ENCODE results near the gene PSMA5.
A peak's percentile ranks its signal among the peaks of the same experiment; 100 is the strongest.
"Not testable (repeated sequence)": the region's sequence is repeated elsewhere in the genome, so short reads cannot be mapped to it uniquely, and the experiment has no call there.

The PSMA5 gene

GRCh38 chr1:109426281-109427170, at the start of gene PSMA5:
PSMA5 (minus strand) TSS chr1:109426448; CDS start chr1:109426330, 118 bp downstream.
- DNase-seq (ENCODE audit: low read depth): peak; percentile 93

- no peak for DNase-seq (ENCODE audit: low read depth)
Observed at GRCh38 chr1:109475261-109475660, 49.0 kb upstream of the PSMA5 start.

- DNase-seq (ENCODE audit: low read depth): no peak
Observed at GRCh38 chr1:109474697-109475096, 48.4 kb upstream of the PSMA5 start.

GRCh38 chr1:109473284-109474057, 47.2 kb upstream of the PSMA5 start:
- not testable (repeated sequence) for DNase-seq (ENCODE audit: low read depth)

GRCh38 chr1:109472779-109473178, 46.5 kb upstream of the PSMA5 start:
- DNase-seq (ENCODE audit: low read depth): no peak

- no peak for DNase-seq (ENCODE audit: low read depth)
Observed at GRCh38 chr1:109470245-109470644, 44.0 kb upstream of the PSMA5 start.

- DNase-seq (ENCODE audit: low read depth): no peak
Observed at GRCh38 chr1:109468903-109469302, 42.7 kb upstream of the PSMA5 start.

GRCh38 chr1:109468061-109468460, 41.8 kb upstream of the PSMA5 start:
- no peak for DNase-seq (ENCODE audit: low read depth)

GRCh38 chr1:109467301-109467777, 41.1 kb upstream of the PSMA5 start:
- DNase-seq (ENCODE audit: low read depth): no peak

GRCh38 chr1:109466452-109467300, 40.4 kb upstream of the PSMA5 start, which contains the start of gene SYPL2:
SYPL2 (plus strand) TSS chr1:109466546; CDS start chr1:109466844, 298 bp downstream.
- DNase-seq (ENCODE audit: low read depth): no peak

GRCh38 chr1:109466125-109466451, 39.8 kb upstream of the PSMA5 start:
- DNase-seq (ENCODE audit: low read depth): no peak

- no peak for DNase-seq (ENCODE audit: low read depth)
Observed at GRCh38 chr1:109457819-109458218, 31.6 kb upstream of the PSMA5 start.

GRCh38 chr1:109454497-109455133, 28.4 kb upstream of the PSMA5 start:
- DNase-seq (ENCODE audit: low read depth): no peak

- no peak for DNase-seq (ENCODE audit: low read depth)
Observed at GRCh38 chr1:109447524-109447923, 21.3 kb upstream of the PSMA5 start.

GRCh38 chr1:109445949-109446695, 19.9 kb upstream of the PSMA5 start:
- DNase-seq (ENCODE audit: low read depth): not testable (repeated sequence)

GRCh38 chr1:109444346-109444745, 18.1 kb upstream of the PSMA5 start:
- DNase-seq (ENCODE audit: low read depth): no peak

- DNase-seq (ENCODE audit: low read depth): no peak
Observed at GRCh38 chr1:109443476-109443875, 17.2 kb upstream of the PSMA5 start.

GRCh38 chr1:109441069-109441468, 14.8 kb upstream of the PSMA5 start:
- no peak for DNase-seq (ENCODE audit: low read depth)

GRCh38 chr1:109438798-109439297, 12.6 kb upstream of the PSMA5 start:
- DNase-seq (ENCODE audit: low read depth): no peak

GRCh38 chr1:109434484-109434883, 8.2 kb upstream of the PSMA5 start:
- DNase-seq (ENCODE audit: low read depth): no peak

GRCh38 chr1:109433322-109433721, 7.1 kb upstream of the PSMA5 start:
- no peak for DNase-seq (ENCODE audit: low read depth)

All from activated T-cell treated with anti-CD3 and anti-CD28 coated beads for 24 hours (primary cell).